Ishikawa (cell line): ENCODE results near the gene UTS2R.

Experiments used
- CEBPB ChIP-seq: IDR thresholded peaks from 2 replicates; pipeline ENCODE4 v1.6.1; 2012
- CREB1 ChIP-seq: IDR thresholded peaks from 2 replicates; pipeline ENCODE4 v1.6.1; 2012; ENCODE audit warnings: low read depth
- EGR1 ChIP-seq: IDR thresholded peaks from 2 replicates; pipeline ENCODE4 v1.6.1; 2012
- EP300 ChIP-seq: IDR thresholded peaks from 2 replicates; pipeline ENCODE4 v1.6.1; 2012; ENCODE audit warnings: borderline replicate concordance
- FOXM1 ChIP-seq: IDR thresholded peaks from 2 replicates; pipeline ENCODE4 v1.6.1; 2012; ENCODE audit warnings: low read depth, borderline replicate concordance
- NFIC ChIP-seq: IDR thresholded peaks from 2 replicates; pipeline ENCODE4 v1.6.1; 2012
- RAD21 ChIP-seq: IDR thresholded peaks from 2 replicates; pipeline ENCODE4 v1.6.1; 2012; ENCODE audit warnings: low read depth
- REST ChIP-seq: IDR thresholded peaks from 2 replicates; pipeline ENCODE4 v1.6.1; 2012; ENCODE audit warnings: low read depth, mild to moderate bottlenecking
- TAF1 ChIP-seq: IDR thresholded peaks from 2 replicates; pipeline ENCODE4 v1.6.1; 2012; ENCODE audit warnings: low read depth, mild to moderate bottlenecking
- TCF12 ChIP-seq: IDR thresholded peaks from 2 replicates; pipeline ENCODE4 v1.6.1; 2012; ENCODE audit warnings: low read depth
- TEAD4 ChIP-seq: IDR thresholded peaks from 2 replicates; pipeline ENCODE4 v1.6.1; 2012
- YY1 ChIP-seq: IDR thresholded peaks from 2 replicates; pipeline ENCODE4 v1.6.1; 2012; ENCODE audit warnings: low read depth
- ZBTB7A ChIP-seq: IDR thresholded peaks from 2 replicates; pipeline ENCODE4 v1.6.1; 2012; ENCODE audit warnings: low read depth
- TF ChIP-seq, protein P1 (sequence below): IDR thresholded peaks from 2 replicates; pipeline ENCODE4 v1.6.1; 2012

DNA sequence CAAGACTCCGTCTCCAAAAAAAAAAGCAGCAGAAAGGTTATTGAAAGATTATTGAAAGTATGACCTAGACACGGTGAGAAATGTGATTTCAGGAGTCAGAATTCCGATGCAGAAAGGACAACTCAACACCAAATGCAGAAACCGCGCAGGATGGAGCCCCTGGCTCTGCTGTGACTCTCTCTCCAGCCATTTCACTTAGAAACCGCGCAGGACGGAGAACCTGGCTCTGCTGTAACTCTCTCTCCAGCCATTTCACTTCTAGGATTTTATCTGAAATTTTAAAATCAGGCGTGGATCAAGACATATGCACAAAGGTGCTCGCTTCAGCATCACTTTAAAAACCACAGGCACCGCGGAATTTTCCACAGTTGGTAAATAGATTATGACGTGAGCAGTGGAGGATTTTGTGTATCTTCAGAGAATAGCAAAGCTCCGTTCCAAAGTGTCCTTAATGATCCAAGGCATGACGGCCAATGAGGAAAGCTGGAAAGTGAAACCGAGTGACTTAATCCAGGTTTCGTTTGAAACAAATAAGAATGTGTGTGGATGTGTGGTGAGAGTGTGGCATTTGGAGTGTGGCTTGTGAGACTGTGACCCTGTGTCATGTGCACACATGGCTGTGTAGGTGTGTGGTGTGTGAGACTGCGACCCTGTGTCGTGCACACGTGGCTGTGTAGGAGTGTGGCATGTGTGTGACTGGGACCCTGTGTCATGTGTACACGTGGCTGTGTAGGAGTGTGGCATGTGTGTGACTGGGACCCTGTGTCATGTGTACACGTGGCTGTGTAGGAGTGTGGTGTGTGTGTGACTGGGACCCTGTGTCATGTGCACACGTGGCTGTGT, 9.5 kb downstream of the UTS2R start:
- no peak for TF ChIP-seq ZBTB7A
- TF ChIP-seq FOXM1 = no peak
- TF ChIP-seq TCF12 = no peak
- TF ChIP-seq EP300 = no peak
- no peak for TF ChIP-seq RAD21
- no peak for TF ChIP-seq YY1
- no peak for TF ChIP-seq TEAD4
- TF ChIP-seq NFIC = no peak
- TF ChIP-seq CREB1 = no peak
- no peak for TF ChIP-seq EGR1
- TF ChIP-seq, protein P1, sequence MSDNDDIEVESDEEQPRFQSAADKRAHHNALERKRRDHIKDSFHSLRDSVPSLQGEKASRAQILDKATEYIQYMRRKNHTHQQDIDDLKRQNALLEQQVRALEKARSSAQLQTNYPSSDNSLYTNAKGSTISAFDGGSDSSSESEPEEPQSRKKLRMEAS = no peak
- no peak for TF ChIP-seq REST
- TF ChIP-seq CEBPB = no peak
- no peak for TF ChIP-seq TAF1
